Measurements from ENCODE around the gene PTPRJ. TPM values are rescaled to one million over a fixed set of nuclear protein-coding genes. Genes with fewer than 3 reads are reported as not detected.

Gene PTPRJ
- total and polyA plus RNA-seq, 2 of the 13 experiments (the other 11 are each of a cell fraction or from before 2014, with no cell fraction given), result 1.0 to 1.2 TPM

- TF ChIP-seq BRD4 (CRISPR knock-in tag; IDR thresholded peaks at IDR 0.05) (no peak), ZBTB39 (CRISPR knock-in tag; IDR thresholded peaks at IDR 0.05) (no peak), TMF1 (CRISPR knock-in tag; IDR thresholded peaks at IDR 0.05; ENCODE audit: low read depth) (no peak), ZNF562 (CRISPR knock-in tag; IDR thresholded peaks at IDR 0.05; ENCODE audit: borderline replicate concordance) (no peak), ZSCAN9 (CRISPR knock-in tag; IDR thresholded peaks at IDR 0.05; ENCODE audit: borderline replicate concordance) (no peak), WIZ (CRISPR knock-in tag; IDR thresholded peaks at IDR 0.05) (no peak), KDM3A (CRISPR knock-in tag; IDR thresholded peaks at IDR 0.05; ENCODE audit: low read depth) (no peak), SP4 (CRISPR knock-in tag; IDR thresholded peaks at IDR 0.05) (no peak)
These were observed 38.8 kb downstream of the PTPRJ start (continued) for GRCh38 chr11:48019217-48019584.

GRCh38 chr11:48019595-48019994 is 39.2 kb downstream of the PTPRJ start:
- H3K36me3 ChIP-seq (replicated peaks in 1 of 2; ENCODE audit: control insufficient read depth in 1 of 2, insufficient read depth in 2 of 2, low read length in 2 of 2), result no peaks in the 10 kb centered on the region
- ChIA-PET POLR2A (no interaction called here), CTCF (ENCODE audit: low intra/inter-chr PET ratio, low total read pairs) (no interaction called here)
- ATAC-seq, result no peak
- in situ Hi-C loops (cut with HindIII; ENCODE audit: extremely low pct_ligation_motif_present, low pct_unique_long_range_greater_than_20kb) (no loop called here), intact Hi-C loops (cut with micrococcal nuclease; ENCODE audit: unreplicated experiment) (no loop called here)
- no peak overlapping the region for H2AFZ ChIP-seq (ENCODE audit: low read length)
- no peak for FAIRE-seq
- no peaks in the 10 kb centered on the region for H3K27me3 ChIP-seq (ENCODE audit: control insufficient read depth in 1 of 2, insufficient read depth in 2 of 2, low read length in 2 of 2)
- H3K4me2 ChIP-seq (ENCODE audit: low read depth, low read length), result no peak overlapping the region
- no peak overlapping the region for H3K9ac ChIP-seq (ENCODE audit: insufficient read depth, low read depth, low read length)
- H3K4me3 ChIP-seq (replicated peaks in 1 of 3; ENCODE audit: insufficient read depth in 1 of 3, low read depth in 2 of 3, low read length in 3 of 3), result no peak overlapping the region
- H4K20me1 ChIP-seq (ENCODE audit: insufficient read depth, low read length), result no peaks in the 10 kb centered on the region
- H3K27ac ChIP-seq (ENCODE audit: extremely low read length, insufficient read depth, low read length), result no peak overlapping the region
- no peak for DNase-seq (ENCODE audit: low spot score)
- no peaks in the 10 kb centered on the region for H3K79me2 ChIP-seq (ENCODE audit: insufficient read depth, low read length)
- 86% methylated on average over 8 of the region's 8 CpGs for WGBS (ENCODE audit: low lambda C conversion rate)
- BruUV-seq (replicated peaks), result no TSS peak
- H3K9me3 ChIP-seq (ENCODE audit: low read length), result no peaks in the 10 kb centered on the region
- H3K4me1 ChIP-seq (ENCODE audit: insufficient read depth, low read length), result no peaks in the 10 kb centered on the region
- TF ChIP-seq GABPA (IDR thresholded peaks at IDR 0.05; ENCODE audit: low read depth, low read length) (no peak), GABPA (CRISPR knock-in tag; IDR thresholded peaks at IDR 0.05; ENCODE audit: low read depth) (no peak), ELF4 (CRISPR knock-in tag; IDR thresholded peaks at IDR 0.05; ENCODE audit: borderline replicate concordance) (no peak), HDAC6 (IDR thresholded peaks at IDR 0.05; ENCODE audit: low read depth, low read length) (no peak), CEBPZ (IDR thresholded peaks at IDR 0.05; ENCODE audit: low read length) (no peak), ZBTB25 (CRISPR knock-in tag; IDR thresholded peaks at IDR 0.05) (no peak), ZNF292 (CRISPR knock-in tag; IDR thresholded peaks at IDR 0.05; ENCODE audit: borderline replicate concordance, low read depth) (no peak), ZBTB10 (CRISPR knock-in tag; IDR thresholded peaks at IDR 0.05; ENCODE audit: borderline replicate concordance) (no peak)
